ENCODE results near the gene DDR1.

Gene DDR1

DNA sequence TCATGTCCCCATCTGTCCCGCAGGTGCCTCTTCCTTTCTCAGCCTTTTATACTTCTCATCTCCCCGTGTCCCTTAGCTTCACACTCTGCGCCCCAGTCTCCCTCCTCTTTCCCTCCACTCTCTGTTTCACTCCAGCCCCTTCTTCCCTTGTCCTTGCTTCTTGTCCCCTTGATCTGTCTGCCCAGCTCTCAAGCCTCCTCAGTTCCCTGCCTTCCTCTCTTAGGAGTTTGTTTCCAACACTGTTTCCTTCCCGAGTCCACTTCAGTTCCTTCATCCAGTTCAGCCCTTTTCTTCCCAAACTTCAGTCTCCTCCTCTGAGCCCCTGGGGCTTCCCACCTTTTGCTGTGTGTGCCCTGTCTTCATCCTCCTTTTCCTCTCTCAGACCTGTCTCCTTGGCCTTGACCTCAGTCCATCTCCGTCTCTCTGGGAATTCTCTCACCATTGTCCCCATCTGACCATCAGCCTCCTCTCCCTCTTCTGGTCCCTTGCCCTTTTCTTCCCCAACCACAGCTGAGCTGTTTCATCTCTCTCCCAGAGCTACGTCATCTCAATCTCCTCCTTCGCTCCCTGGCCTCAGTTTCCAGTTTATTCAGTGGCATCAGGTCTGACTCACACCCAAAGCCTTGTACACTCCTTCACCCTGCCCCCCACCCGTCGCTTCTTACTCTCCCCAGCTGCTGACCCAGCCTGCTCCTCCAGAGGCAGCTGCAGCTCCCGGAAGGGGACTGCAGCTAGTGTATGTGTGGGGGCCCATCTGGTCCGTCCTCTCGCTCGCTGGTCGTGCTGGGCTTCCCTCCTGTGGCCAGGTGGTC is 2.7 kb upstream of the DDR1 start:
- DNase-seq: no peak

DNA sequence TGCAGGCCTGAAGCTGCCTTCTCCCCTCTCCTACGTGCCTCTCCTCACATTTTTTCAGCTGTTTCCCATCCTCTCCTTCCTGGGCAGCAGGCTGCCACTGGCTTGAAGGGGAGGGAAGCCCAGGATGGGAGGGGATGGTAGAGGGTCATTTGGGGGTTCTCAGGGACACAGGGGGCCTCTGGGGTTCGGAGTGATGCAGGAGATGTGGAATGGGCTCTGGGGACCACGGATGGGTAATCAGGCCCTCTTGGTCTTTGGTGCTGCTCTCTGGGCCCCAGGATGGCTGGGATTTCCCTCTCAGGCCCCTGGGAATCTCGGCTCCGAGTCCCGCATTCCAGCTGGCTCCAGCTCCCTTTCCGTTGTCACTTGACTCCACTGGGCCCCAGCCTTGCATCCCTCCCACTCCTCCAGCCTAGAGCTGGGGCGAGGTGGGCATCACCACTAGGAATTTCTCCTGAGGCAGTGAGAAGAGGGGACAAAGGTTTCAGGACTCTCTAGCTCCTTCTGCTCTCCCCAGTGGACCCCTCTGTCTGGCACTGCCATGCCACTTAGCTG is 2.0 kb upstream of the DDR1 start:
- DNase-seq: no peak

DNA sequence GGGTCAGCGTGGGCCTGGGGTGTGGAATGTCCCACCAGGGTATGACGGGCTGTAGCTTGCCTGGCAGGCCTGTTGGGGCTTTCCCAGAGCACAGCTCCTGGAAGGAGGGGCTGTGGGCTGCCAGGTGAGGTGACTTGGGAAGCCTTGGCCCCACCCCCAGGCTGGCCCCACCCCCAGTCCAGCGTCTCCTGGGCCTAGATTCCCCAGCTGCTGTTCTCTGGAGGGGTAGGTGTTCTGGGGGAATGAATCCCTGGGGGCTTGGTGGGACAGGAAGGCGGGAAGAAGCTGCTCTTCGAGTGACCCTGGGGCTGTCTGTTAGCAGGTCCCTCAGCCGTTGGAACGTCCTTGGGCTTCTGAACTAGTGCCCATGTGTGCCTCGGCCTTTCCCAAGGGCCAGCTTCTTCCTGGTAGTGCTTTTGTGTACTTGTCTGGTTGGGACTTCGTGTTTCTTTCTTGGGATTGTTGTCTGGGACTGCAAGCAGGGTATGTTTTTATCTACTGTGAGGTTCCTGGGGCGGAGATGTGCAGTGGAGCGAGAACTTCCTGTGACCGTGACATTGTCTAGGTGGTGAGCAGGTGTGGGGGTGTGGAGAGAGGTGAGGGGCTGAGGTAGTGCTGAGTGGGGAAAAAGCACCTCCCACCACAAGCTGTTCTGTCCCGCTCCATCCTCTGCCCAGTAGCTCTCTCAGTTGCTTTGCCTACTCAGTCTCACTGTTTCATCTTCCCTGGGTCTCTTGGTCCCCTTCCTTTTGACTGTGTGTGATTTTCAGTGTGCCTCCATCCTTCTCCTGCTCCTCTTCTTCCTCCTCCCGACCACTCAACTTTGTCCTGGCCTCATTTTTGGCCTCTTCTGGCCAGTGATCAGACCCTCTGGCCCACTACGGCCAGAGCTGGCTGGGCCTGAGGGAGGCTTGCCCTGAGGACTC is 1.3 kb upstream of the DDR1 start:
- no peak for DNase-seq

DNA sequence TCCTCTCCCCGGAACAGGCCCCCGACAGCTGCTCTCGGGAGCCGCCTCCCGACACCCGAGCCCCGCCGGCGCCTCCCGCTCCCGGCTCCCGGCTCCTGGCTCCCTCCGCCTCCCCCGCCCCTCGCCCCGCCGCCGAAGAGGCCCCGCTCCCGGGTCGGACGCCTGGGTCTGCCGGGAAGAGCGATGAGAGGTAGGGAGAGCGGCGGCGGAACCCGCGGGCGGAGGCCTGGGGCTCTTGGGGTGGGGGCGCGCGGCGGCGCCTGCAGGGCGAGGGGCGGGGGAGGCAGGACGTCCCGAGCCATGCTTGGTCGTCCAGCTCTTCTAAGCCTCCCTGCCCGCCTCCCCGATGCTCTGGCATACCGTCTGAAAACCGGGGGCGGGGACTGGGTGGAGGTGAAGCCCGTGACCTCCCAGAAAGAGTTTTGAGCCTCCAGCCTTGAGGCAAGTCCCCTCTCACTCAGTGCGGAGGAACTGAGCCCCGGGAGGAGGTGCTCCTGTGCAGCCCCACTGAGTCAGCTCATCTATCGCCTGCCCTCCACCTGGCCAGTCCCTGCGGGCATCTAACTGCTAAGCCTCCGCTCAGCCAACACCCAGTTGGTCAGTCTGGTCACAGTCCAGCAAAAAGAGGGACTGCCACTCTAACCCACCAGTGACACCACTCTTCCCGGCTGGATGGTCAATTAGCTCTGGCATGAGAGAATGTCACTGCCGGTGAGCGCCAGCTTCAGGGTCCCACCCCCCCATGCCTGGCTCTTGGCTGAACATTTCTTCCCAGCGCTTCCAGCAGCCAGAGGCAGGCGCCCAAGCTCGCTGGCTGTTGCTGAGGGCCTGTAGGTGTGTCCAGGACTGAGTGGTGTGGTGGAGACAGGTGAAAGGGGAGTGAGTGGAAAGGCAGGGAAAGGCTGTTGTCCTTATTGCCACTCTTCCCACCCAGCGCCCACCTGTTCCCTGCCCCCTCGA is 482 bp downstream of the DDR1 start:
- peak; percentile 22 for DNase-seq

DNA sequence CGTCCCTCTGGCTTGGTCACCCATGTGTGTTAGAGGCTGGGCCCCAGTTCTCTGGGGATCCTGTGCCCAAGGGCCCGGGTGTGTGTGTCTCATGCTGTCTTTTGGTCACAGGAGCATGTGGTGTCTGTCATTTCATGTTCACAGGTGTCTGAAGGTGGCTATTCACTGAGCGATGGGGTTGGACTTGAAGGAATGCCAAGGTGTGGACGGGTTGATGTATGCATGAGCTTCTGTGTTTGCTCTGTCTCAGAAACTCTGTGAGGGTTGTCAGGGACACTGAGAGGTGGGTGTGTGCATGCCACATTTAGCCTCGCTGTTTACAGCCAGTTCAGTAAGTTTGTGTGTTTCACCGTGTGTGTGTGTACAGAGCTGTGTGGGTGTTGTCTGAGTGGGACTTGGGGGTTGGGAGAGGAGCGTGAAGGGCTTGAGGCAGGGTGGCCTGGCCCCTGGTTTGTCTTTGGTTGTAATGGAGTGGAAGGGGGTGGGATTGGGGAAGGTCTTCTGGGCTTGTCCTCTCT is 1.2 kb downstream of the DDR1 start:
- DNase-seq: no peak

DNA sequence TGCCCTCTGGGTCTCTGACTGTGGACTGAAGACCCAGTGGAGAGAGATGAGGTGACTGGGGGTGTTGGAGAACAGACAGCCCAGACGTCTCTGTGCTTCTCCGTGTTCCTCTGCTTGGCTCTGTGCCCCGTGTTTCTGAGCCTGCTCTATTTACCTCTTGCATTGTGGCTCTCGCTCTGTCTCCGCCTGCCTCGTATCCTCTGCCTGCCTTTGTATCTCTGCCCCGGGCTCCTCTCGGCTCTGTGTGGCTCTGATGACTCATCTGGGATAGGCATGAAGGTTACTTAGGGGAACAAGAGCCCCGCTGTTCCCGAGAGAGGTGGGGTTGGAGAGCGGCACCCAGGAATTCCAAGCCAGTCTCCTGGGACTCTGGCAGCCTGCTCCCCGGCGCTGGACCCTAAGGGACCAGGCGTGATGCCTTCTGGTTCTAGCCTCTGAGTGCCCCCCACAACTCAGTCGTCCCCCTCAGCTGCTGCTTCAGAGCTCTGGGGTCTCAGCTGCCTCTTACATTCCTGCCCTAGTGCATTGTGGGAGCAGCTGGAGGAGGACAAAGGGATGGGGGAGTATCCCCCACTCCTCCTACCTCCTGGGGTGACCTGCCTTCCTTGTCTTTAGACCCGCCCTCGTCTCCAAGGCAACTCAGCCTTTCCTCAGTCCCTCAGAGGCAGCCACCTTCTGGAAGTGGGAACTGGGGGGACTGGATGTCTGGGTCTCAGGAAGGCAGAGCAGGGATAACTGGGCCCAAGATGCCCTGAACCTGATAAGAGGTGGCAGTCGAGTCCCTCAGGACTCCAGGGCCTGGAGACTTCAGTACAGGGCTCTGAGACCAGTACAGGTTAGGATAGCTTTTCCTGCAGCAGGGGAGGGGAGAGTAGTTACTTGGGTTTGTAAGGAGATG is 1.9 kb downstream of the DDR1 start:
- DNase-seq: no peak

DNA sequence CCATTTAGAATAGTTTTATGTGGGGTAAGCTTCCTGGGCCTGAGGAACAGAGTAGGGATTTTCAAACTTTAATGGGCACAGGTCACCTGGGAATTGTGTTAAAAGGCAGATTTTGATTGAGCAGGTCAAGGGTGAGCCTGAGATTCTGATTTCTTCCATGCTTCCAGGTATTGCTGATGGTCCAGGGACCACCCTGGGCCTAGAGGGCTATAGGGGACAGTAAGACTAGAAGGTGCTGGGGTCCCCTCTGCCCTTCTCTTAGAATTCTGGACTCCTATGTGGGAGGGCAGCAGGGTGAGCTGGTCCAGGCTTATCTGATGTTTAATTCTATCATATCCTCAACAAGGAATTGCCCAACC is 2.6 kb downstream of the DDR1 start:
- DNase-seq: no peak

DNA sequence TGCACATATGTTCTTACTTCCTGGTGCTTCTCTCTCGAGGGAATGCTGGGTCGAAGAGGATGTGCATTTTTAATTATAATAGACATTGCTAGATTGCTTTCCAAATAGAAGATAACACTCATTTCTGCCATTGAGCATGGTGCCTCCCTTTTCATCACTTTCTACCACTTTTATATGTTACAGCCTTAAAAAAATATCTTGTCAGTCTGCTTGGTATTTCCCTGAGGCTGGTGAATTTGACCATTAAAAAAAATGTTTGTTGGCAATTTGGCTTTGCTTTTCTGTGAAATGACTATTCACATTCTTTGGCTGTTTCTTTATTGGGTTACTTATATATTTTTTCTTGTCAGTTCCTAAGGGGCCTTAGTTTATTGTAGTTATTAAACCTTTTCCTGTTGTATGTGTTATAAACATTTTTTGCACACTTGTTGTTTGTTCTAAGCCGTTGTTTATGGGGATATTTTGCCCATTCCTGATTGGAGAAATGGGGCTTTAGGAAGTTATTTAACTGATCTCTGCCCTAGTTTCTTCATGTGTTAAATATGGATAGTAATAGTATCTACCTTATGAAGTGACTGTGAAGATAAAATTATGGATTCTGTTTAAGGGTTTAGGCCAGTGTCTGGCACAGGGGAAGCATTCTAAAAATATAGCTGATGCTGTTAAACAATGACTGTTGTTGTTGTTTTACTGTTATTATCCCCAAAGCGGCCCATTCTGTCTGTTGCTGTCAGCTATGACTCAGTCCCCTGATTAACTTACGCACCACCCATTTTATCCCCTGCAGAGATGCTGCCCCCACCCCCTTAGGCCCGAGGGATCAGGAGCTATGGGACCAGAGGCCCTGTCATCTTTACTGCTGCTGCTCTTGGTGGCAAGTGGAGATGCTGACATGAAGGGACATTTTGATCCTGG is 3.8 kb downstream of the DDR1 start:
- no peak for DNase-seq

DNA sequence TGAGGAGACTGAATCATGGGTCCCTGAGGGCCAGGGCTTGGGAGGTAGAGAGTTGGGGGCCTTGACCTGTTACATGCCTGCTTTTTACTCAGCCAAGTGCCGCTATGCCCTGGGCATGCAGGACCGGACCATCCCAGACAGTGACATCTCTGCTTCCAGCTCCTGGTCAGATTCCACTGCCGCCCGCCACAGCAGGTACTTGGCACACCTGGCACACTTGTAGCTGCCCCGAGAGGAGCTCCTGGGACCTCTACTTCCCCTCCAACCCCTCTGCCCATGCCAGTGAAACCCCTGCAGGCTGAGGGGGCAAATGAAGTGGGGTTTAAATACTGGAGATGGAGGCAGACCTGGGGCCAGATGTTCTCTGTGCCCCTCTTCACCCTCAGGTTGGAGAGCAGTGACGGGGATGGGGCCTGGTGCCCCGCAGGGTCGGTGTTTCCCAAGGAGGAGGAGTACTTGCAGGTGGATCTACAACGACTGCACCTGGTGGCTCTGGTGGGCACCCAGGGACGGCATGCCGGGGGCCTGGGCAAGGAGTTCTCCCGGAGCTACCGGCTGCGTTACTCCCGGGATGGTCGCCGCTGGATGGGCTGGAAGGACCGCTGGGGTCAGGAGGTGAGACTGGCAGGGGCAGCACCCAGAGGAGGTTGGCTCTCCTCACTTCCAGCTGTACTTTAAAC is 4.6 kb downstream of the DDR1 start:
- DNase-seq: no peak

DNA sequence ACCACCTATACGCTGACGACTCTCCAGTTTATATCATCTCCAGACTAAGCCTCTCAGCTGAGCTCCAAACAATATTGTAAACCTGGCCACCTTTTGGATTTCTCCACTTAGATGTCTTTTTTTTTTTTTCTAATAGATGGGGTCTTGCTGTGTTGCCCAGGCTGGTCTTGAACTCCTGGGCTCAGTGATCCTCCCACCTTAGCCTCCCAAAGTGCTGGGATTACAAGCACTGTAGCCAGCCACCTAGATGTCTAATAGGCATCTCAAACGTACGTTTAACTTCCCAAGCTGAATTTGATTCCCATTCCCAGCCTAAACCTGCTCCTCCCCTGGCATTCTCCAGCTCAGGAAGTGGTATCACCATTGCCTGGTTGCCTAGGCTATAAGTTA is 5.2 kb downstream of the DDR1 start:
- DNase-seq: no peak

DNA sequence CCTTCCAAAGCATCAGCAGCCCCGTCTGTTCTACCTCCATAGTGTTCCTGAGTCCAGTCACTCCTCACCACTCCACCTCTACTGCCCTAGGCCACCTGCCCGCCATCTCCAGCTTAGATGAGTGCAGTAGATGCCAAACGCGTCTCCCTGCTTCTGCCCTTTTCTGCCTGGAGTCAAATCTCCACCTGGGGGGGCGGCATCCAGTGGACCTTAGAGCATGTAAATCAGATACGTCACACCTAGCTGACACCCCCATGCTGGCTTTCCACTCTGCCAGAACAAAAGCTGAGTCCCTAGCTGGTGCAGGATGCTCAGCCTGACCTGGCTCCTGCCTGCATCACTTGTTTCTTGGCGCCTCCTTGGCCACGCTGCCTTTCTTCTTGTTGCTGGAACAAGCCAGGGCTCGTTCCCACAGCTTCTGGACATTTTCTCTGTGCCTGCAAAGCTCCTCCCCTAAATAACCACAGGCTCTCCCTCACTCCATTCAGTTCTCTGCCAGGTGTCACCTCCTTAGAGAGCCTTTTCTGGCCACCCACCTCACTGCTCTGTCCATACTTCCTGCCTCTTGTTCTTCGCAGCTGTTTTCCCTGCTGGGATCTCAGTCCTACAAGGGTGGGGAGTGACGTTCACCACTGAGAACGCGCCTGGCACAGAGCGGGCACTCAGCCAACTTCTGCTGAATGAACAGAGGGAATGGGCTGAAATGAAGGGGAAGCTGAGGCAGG is 5.8 kb downstream of the DDR1 start:
- DNase-seq: no peak

DNA sequence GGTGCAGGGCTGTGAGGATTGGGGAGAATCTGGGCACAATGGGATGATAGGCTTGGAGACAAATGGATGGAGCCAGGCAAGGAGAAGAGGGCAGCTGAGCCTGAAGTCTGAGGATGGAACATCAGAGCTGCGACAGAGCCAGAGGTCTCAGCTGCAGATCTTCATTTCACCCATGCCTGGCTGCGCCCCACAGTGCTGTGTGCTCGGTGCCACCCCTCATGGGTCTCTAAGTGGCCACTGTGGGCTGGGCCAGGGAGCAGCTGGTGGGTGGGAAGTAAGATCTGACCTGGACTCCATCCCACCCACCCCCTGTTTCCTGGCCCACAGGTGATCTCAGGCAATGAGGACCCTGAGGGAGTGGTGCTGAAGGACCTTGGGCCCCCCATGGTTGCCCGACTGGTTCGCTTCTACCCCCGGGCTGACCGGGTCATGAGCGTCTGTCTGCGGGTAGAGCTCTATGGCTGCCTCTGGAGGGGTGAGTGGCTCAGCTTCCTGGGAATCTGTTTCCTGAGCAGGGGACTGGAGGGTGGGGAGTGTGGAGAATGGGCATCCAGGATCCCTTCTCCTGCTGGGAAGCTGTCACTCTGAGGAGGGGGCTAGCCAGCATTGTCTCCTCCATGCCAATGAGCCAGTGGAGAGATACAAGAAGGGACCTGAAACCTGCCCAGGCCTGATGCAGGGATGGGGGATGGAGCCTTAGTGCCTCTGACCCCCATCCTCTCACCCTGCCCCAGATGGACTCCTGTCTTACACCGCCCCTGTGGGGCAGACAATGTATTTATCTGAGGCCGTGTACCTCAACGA is 6.5 kb downstream of the DDR1 start:
- DNase-seq: no peak

DNA sequence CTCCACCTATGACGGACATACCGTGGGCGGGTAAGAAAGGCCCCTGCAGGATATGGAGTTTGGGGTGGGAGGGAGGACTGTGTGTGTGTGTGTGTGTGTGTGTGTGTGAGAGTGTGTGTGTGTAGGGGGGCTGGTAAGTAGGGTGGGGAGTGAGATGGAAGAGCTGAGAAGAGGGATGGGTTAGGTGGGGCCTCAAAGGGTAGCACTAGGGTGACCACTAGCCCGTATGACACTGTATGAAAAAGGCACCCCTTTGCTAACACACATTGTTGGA is 7.1 kb downstream of the DDR1 start:
- no peak for DNase-seq

DNA sequence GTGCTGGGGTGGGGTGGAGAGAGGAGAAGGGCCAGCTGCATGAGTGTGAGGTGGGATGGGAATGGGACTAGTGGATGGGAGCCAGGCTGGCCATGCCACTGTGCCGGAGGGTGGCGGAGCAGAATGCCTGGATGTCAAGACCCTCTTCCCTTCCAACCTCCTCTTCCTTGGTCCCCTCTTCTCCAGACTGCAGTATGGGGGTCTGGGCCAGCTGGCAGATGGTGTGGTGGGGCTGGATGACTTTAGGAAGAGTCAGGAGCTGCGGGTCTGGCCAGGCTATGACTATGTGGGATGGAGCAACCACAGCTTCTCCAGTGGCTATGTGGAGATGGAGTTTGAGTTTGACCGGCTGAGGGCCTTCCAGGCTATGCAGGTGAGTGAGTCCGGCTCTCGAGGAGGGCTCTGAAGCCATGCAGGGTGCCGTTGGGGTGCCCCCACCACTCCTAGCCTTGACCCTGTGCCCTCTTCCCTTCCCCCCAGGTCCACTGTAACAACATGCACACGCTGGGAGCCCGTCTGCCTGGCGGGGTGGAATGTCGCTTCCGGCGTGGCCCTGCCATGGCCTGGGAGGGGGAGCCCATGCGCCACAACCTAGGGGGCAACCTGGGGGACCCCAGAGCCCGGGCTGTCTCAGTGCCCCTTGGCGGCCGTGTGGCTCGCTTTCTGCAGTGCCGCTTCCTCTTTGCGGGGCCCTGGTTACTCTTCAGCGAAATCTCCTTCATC is 7.7 kb downstream of the DDR1 start:
- DNase-seq: no peak

DNA sequence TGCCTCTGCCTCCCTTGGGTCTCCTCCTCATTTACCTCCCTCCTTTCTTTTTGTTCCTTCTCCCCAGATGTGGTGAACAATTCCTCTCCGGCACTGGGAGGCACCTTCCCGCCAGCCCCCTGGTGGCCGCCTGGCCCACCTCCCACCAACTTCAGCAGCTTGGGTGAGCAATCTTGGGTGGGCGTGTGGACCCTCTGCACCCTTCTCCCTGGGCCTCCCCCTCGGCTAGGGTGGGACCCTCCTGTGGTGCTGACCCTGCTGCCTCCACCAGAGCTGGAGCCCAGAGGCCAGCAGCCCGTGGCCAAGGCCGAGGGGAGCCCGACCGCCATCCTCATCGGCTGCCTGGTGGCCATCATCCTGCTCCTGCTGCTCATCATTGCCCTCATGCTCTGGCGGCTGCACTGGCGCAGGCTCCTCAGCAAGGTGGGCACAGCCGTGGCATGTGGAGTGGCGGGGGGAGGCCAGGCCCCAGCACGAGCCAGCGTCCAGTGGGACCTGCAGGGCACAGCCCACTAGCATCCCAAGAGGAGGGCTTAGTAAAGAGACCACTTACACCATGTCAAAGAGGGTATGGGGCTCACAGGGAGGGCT is 8.8 kb downstream of the DDR1 start:
- DNase-seq: no peak

DNA sequence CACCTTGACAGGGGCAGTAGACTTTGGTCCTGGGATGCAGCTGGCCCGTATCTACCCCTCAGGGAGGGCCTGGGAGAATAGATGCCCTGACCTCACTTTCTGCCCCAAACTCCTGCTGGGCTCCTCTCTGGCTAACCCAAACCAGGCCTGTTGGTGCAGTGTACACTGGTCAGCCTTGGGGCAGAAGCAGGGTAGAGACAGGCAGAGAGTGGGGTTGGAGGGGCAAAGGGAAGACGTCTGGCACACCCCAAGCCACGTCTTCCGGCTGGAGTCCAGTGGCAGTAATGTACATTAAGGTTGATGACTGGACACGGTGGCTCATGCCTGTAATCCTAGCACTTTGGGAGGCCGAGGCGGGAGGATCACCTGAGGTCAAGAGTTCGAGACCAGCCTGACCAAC is 9.3 kb downstream of the DDR1 start:
- no peak for DNase-seq

DNA sequence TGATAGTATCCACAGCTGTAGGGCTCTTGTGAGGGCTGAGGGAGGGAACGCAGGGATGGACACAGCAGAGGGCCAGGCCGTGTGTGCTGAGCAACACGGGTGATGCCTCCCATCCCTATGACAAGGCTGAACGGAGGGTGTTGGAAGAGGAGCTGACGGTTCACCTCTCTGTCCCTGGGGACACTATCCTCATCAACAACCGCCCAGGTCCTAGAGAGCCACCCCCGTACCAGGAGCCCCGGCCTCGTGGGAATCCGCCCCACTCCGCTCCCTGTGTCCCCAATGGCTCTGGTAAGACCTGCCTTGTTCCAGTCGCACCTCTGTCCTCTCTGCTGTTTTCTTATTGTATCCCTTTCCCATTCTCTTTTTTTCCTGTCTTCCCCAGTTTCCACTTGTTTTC is 10.1 kb downstream of the DDR1 start:
- DNase-seq: no peak
